HEK293 (cell line): ENCODE measurements around the gene SIRPB1.

Experiments used
- CTCF ChIA-PET: fragments of 350-600 bp; formaldehyde crosslinking; extraction: SDS; loops from one replicate; lab custom pipeline; 2021; ENCODE audit warnings: antibody characterized with exemption; lab: Yijun Ruan, JAX
- POLR2A ChIA-PET: fragments of 300-600 bp; formaldehyde crosslinking; extraction: SDS; loops from one replicate; lab custom pipeline; 2020; ENCODE audit warnings: antibody characterized with exemption, inconsistent platforms; lab: Yijun Ruan, JAX
- H3K27ac ChIP-seq: fragments of 200-500 bp; sonication (Bioruptor generic); 2 replicates; pipeline ENCODE4 v1.5.1; 2014; ENCODE audit warnings: low read depth, low read length, control low read depth, inconsistent platforms; ENCODE audit errors: extremely low read depth
- H3K36me3 ChIP-seq, 2 experiments: fragments of 200-500 bp in 1 of 2; sonication (Bioruptor generic) in 1 of 2; 1 replicate in 1 of 2; 2 replicates in 1 of 2; pipeline ENCODE4 v1.5.1; 2014 to 2017; ENCODE audit warnings: inconsistent platforms in 2 of 2, low read length in 2 of 2; ENCODE audit not compliant: control insufficient read depth in 2 of 2, insufficient read depth in 1 of 2
- H3K4me1 ChIP-seq: fragments of 200-500 bp; sonication (Bioruptor generic); 2 replicates; pipeline ENCODE4 v1.5.1; 2014; ENCODE audit warnings: mild to moderate bottlenecking, low read length, inconsistent platforms; ENCODE audit not compliant: control insufficient read depth, insufficient read depth
- H3K4me3 ChIP-seq: 2 replicates; pipeline ENCODE4 v1.5.1; 2011; ENCODE audit warnings: low read depth, mild to moderate bottlenecking, control low read depth, low read length, moderate library complexity
- H3K9me3 ChIP-seq: fragments of 200-500 bp; sonication (Bioruptor generic); 2 replicates; pipeline ENCODE4 v1.5.1; 2014; ENCODE audit warnings: low read depth, low read length, inconsistent platforms; ENCODE audit not compliant: control insufficient read depth, insufficient read depth
- BCL11B ChIP-seq: fragments of 450-650 bp; formaldehyde crosslinking; IDR thresholded peaks from 2 replicates; pipeline ENCODE4 v1.5.1; 2016; ENCODE audit warnings: low read depth, missing biosample characterization, missing genetic modification characterization
- EGR2 ChIP-seq: fragments of 450-650 bp; formaldehyde crosslinking; IDR thresholded peaks from 2 replicates; pipeline ENCODE4 v1.5.1; 2016; ENCODE audit warnings: low read depth, missing biosample characterization, missing genetic modification characterization
- FEZF1 ChIP-seq: fragments of 450-650 bp; formaldehyde crosslinking; IDR thresholded peaks from 2 replicates; pipeline ENCODE4 v1.5.1; 2016; ENCODE audit warnings: missing biosample characterization, missing genetic modification characterization
- GLIS2 ChIP-seq: fragments of 450-650 bp; formaldehyde crosslinking; IDR thresholded peaks from 2 replicates; pipeline ENCODE4 v1.5.1; 2016; ENCODE audit warnings: missing biosample characterization, missing genetic modification characterization
- ZBTB26 ChIP-seq: fragments of 450-650 bp; formaldehyde crosslinking; optimal IDR thresholded peaks from 2 replicates; pipeline ENCODE3; 2016; ENCODE audit warnings: missing biosample characterization, mild to moderate bottlenecking, missing genetic modification characterization
- ZNF10 ChIP-seq: fragments of 450-650 bp; formaldehyde crosslinking; IDR thresholded peaks from 2 replicates; pipeline ENCODE4 v1.5.1; 2017; ENCODE audit warnings: missing biosample characterization, missing genetic modification characterization
- ZNF138 ChIP-seq: fragments of 450-650 bp; formaldehyde crosslinking; IDR thresholded peaks from 2 replicates; pipeline ENCODE4 v1.5.1; 2016; ENCODE audit warnings: missing biosample characterization, missing genetic modification characterization, borderline replicate concordance
- ZNF140 ChIP-seq: fragments of 450-650 bp; formaldehyde crosslinking; IDR thresholded peaks from 2 replicates; pipeline ENCODE4 v1.5.1; 2016; ENCODE audit warnings: missing biosample characterization, missing genetic modification characterization
- ZNF16 ChIP-seq: fragments of 450-650 bp; formaldehyde crosslinking; IDR thresholded peaks from 2 replicates; pipeline ENCODE4 v1.5.1; 2016; ENCODE audit warnings: low read depth, missing biosample characterization, missing genetic modification characterization
- ZNF169 ChIP-seq: fragments of 450-650 bp; formaldehyde crosslinking; IDR thresholded peaks from 2 replicates; pipeline ENCODE4 v1.5.1; 2016; ENCODE audit warnings: missing biosample characterization, missing genetic modification characterization
- ZNF19 ChIP-seq: fragments of 450-650 bp; formaldehyde crosslinking; IDR thresholded peaks from 2 replicates; pipeline ENCODE4; 2016; ENCODE audit warnings: missing biosample characterization, missing genetic modification characterization, low read depth
- ZNF248 ChIP-seq: fragments of 450-650 bp; formaldehyde crosslinking; IDR thresholded peaks from 2 replicates; pipeline ENCODE4 v1.5.1; 2017; ENCODE audit warnings: missing biosample characterization, missing genetic modification characterization
- ZNF426 ChIP-seq: fragments of 450-650 bp; formaldehyde crosslinking; IDR thresholded peaks from 2 replicates; pipeline ENCODE4 v1.5.1; 2017; ENCODE audit warnings: missing biosample characterization, missing genetic modification characterization, mild to moderate bottlenecking, inconsistent platforms, moderate library complexity
- ZNF449 ChIP-seq: fragments of 450-650 bp; formaldehyde crosslinking; IDR thresholded peaks from 2 replicates; pipeline ENCODE4 v1.5.1; 2017; ENCODE audit warnings: missing biosample characterization, mild to moderate bottlenecking, missing genetic modification characterization, moderate library complexity
- ZNF48 ChIP-seq: fragments of 450-650 bp; formaldehyde crosslinking; IDR thresholded peaks from 2 replicates; pipeline ENCODE4 v1.5.1; 2016; ENCODE audit warnings: missing biosample characterization, missing genetic modification characterization
- ZNF530 ChIP-seq: fragments of 450-650 bp; formaldehyde crosslinking; IDR thresholded peaks from 2 replicates; pipeline ENCODE4 v1.5.1; 2016; ENCODE audit warnings: low read depth, missing biosample characterization, missing genetic modification characterization
- ZNF558 ChIP-seq: fragments of 450-650 bp; formaldehyde crosslinking; IDR thresholded peaks from 2 replicates; pipeline ENCODE4 v1.5.1; 2016; ENCODE audit warnings: missing biosample characterization, missing genetic modification characterization
- ZNF560 ChIP-seq: fragments of 450-650 bp; formaldehyde crosslinking; IDR thresholded peaks from 2 replicates; pipeline ENCODE4 v1.5.1; 2017; ENCODE audit warnings: missing biosample characterization, missing genetic modification characterization, borderline replicate concordance
- ZNF561 ChIP-seq: fragments of 450-650 bp; IDR thresholded peaks from 2 replicates; pipeline ENCODE4 v1.5.1; 2018; ENCODE audit warnings: missing biosample characterization, missing genetic modification characterization, borderline replicate concordance
- ZNF600 ChIP-seq: fragments of 450-650 bp; formaldehyde crosslinking; IDR thresholded peaks from 2 replicates; pipeline ENCODE4 v1.5.1; 2016; ENCODE audit warnings: missing biosample characterization, missing genetic modification characterization
- ZNF664 ChIP-seq: fragments of 450-650 bp; formaldehyde crosslinking; IDR thresholded peaks from 2 replicates; pipeline ENCODE4 v1.5.1; 2016; ENCODE audit warnings: missing biosample characterization, missing genetic modification characterization
- ZNF677 ChIP-seq: fragments of 450-650 bp; IDR thresholded peaks from 2 replicates; pipeline ENCODE4 v1.5.0; 2018; ENCODE audit warnings: missing biosample characterization, mild to moderate bottlenecking, missing genetic modification characterization, moderate library complexity
- ZNF777 ChIP-seq: fragments of 450-650 bp; formaldehyde crosslinking; IDR thresholded peaks from 2 replicates; pipeline ENCODE4 v1.5.1; 2017; ENCODE audit warnings: missing biosample characterization, missing genetic modification characterization, borderline replicate concordance
- ZNF792 ChIP-seq: fragments of 450-650 bp; formaldehyde crosslinking; IDR thresholded peaks from 2 replicates; pipeline ENCODE4 v1.5.1; 2016; ENCODE audit warnings: missing biosample characterization, missing genetic modification characterization

Gene SIRPB1

GRCh38 chr20:1632178-1632577 lies 12.4 kb upstream of the SIRPB1 start:
- ChIA-PET CTCF (no interaction called here), POLR2A (no interaction called here)
- Histone ChIP-seq H3K27ac (no peak overlapping the region), H3K9me3 (no peaks in the 10 kb centered on the region), H3K4me1 (no peaks in the 10 kb centered on the region), H3K4me3 (no peak overlapping the region), H3K36me3 (no peaks in the 10 kb centered on the region)
- TF ChIP-seq ZNF560 (no peak), ZNF664 (tag by site-specific recombination) (no peak), ZNF48 (no peak), ZNF248 (tag by site-specific recombination) (no peak), ZNF677 (tag by site-specific recombination) (no peak), BCL11B (tag by site-specific recombination) (no peak), ZNF19 (no peak), ZNF138 (tag by site-specific recombination) (no peak), ZNF426 (tag by site-specific recombination) (no peak), ZNF169 (no peak), ZNF10 (tag by site-specific recombination) (no peak), ZNF600 (tag by site-specific recombination) (no peak), ZNF777 (tag by site-specific recombination) (no peak), ZNF449 (tag by site-specific recombination) (no peak), GLIS2 (no peak), ZBTB26 (no peak)

- no peak overlapping the region for H3K4me3 ChIP-seq
- TF ChIP-seq ZNF530 (tag by site-specific recombination) (no peak), ZNF140 (tag by site-specific recombination) (no peak), FEZF1 (tag by site-specific recombination) (no peak), ZNF558 (tag by site-specific recombination) (no peak), ZNF16 (tag by site-specific recombination) (no peak), ZNF561 (tag by site-specific recombination) (no peak), ZNF792 (tag by site-specific recombination) (no peak), EGR2 (tag by site-specific recombination) (no peak)
- H3K27ac ChIP-seq = no peak overlapping the region
- CTCF ChIA-PET = interaction anchor here (1.1 kb wide), 1 partner anchor 13 kb away, joined by 4 read pairs; no protein-coding TSS in a partner anchor
- H3K4me1 ChIP-seq = no peaks in the 10 kb centered on the region
- no peaks in the 10 kb centered on the region for H3K9me3 ChIP-seq
- no peaks in the 10 kb centered on the region for H3K36me3 ChIP-seq
- POLR2A ChIA-PET = no interaction called here
Measured at GRCh38 chr20:1631309-1632151, 11.7 kb upstream of the SIRPB1 start.
